Chondrocyte (in vitro differentiated cells): ENCODE measurements around the gene WDR49. TPM values are rescaled to one million over a fixed set of nuclear protein-coding genes. Genes with fewer than 3 reads are reported as not detected.
A peak's percentile ranks its signal among the peaks of the same experiment; 100 is the strongest.

Experiments
- DNase-seq: peaks from one replicate; pipeline ENCODE4 v3.0.0; 2021; ENCODE audit warnings: mixed read lengths, low spot score
- H3K27ac Mint-ChIP-seq: one replicate; pipeline ENCODE4 v1.8.0; 2021; ENCODE audit warnings: mild to moderate bottlenecking, moderate library complexity, mixed read lengths; ENCODE audit not compliant: unreplicated experiment
- H3K27me3 Mint-ChIP-seq: 2 replicates; pipeline ENCODE4 v1.8.0; 2021; ENCODE audit warnings: low read depth, mixed read lengths
- H3K36me3 Mint-ChIP-seq: 2 replicates; pipeline ENCODE4 v1.8.0; 2021; ENCODE audit warnings: low read depth, mixed read lengths
- H3K4me1 Mint-ChIP-seq: 2 replicates; pipeline ENCODE4 v1.8.0; 2021; ENCODE audit warnings: low read depth, mild to moderate bottlenecking, mixed read lengths
- H3K4me3 Mint-ChIP-seq: one replicate; pipeline ENCODE4 v1.8.0; 2021; ENCODE audit warnings: mild to moderate bottlenecking, moderate library complexity, mixed read lengths; ENCODE audit not compliant: unreplicated experiment
- H3K9me3 Mint-ChIP-seq: 2 replicates; pipeline ENCODE4 v1.8.0; 2021; ENCODE audit warnings: low read depth, mixed read lengths
- CTCF ChIP-seq: fragments of 200-600 bp; sonication (generic); IDR thresholded peaks from 2 replicates; pipeline ENCODE4 v1.5.0; 2021; ENCODE audit warnings: antibody characterized with exemption, mild to moderate bottlenecking, moderate library complexity
- total RNA-seq: library from RNA; stranded (reverse); gene quantifications from 3 replicates; pipeline ENCODE4 v1.2.1, GENCODE V29; 2021

WDR49 gene
- total RNA-seq, 1 donor from 2014 or later: not detected

GRCh38 chr3:167684388-167684993 is 30.7 kb upstream of the WDR49 start:
- no peak overlapping the region for H3K4me3 Mint-ChIP-seq
- peaks cover 15% of the 10 kb centered on the region for H3K36me3 Mint-ChIP-seq
- peak; percentile 87 for TF ChIP-seq CTCF
- DNase-seq: no peak
- H3K9me3 Mint-ChIP-seq: no peaks in the 10 kb centered on the region
- no peaks in the 10 kb centered on the region for H3K4me1 Mint-ChIP-seq
- no peak overlapping the region for H3K27ac Mint-ChIP-seq
- no peaks in the 10 kb centered on the region for H3K27me3 Mint-ChIP-seq

GRCh38 chr3:167679526-167679925 is 25.8 kb upstream of the WDR49 start:
- no peak for DNase-seq
- H3K27ac Mint-ChIP-seq: no peak overlapping the region
- H3K27me3 Mint-ChIP-seq: no peaks in the 10 kb centered on the region
- no peaks in the 10 kb centered on the region for H3K4me1 Mint-ChIP-seq
- no peak for TF ChIP-seq CTCF
- H3K4me3 Mint-ChIP-seq: no peak overlapping the region
- peaks cover 45% of the 10 kb centered on the region for H3K36me3 Mint-ChIP-seq
- H3K9me3 Mint-ChIP-seq: peaks cover 20% of the 10 kb centered on the region

GRCh38 chr3:167675848-167676247 is 22.1 kb upstream of the WDR49 start:
- no peak for TF ChIP-seq CTCF
- H3K27ac Mint-ChIP-seq: no peak overlapping the region
- peaks cover 20% of the 10 kb centered on the region for H3K9me3 Mint-ChIP-seq
- no peak for DNase-seq
- H3K4me3 Mint-ChIP-seq: no peak overlapping the region
- no peaks in the 10 kb centered on the region for H3K27me3 Mint-ChIP-seq
- H3K4me1 Mint-ChIP-seq: no peaks in the 10 kb centered on the region
- H3K36me3 Mint-ChIP-seq: peaks cover 41% of the 10 kb centered on the region

- DNase-seq: no peak
- H3K27me3 Mint-ChIP-seq: no peaks in the 10 kb centered on the region
- H3K36me3 Mint-ChIP-seq: peaks cover 38% of the 10 kb centered on the region
- H3K9me3 Mint-ChIP-seq: peaks cover 20% of the 10 kb centered on the region
- H3K4me3 Mint-ChIP-seq: no peak overlapping the region
- no peaks in the 10 kb centered on the region for H3K4me1 Mint-ChIP-seq
- H3K27ac Mint-ChIP-seq: no peak overlapping the region
- no peak for TF ChIP-seq CTCF
Observed at GRCh38 chr3:167673221-167673620, 19.5 kb upstream of the WDR49 start.

GRCh38 chr3:167671878-167672427 is 18.2 kb upstream of the WDR49 start:
- no peak for DNase-seq
- TF ChIP-seq CTCF: no peak
- Mint-ChIP-seq H3K27me3 (no peaks in the 10 kb centered on the region), H3K4me3 (no peak overlapping the region), H3K4me1 (no peaks in the 10 kb centered on the region), H3K9me3 (peaks cover 20% of the 10 kb centered on the region), H3K27ac (no peak overlapping the region), H3K36me3 (peaks cover 33% of the 10 kb centered on the region)
